HEK293 (cell line): ENCODE measurements around the gene KRT222.

ENCODE experiments used
- CTCF ChIA-PET: fragments of 350-600 bp; formaldehyde crosslinking; extraction: SDS; loops from one replicate; lab custom pipeline; 2021; ENCODE audit warnings: antibody characterized with exemption; lab: Yijun Ruan, JAX
- POLR2A ChIA-PET: fragments of 300-600 bp; formaldehyde crosslinking; extraction: SDS; loops from one replicate; lab custom pipeline; 2020; ENCODE audit warnings: antibody characterized with exemption, inconsistent platforms; lab: Yijun Ruan, JAX
- H3K27ac ChIP-seq: fragments of 200-500 bp; sonication (Bioruptor generic); 2 replicates; pipeline ENCODE4 v1.5.1; 2014; ENCODE audit warnings: low read depth, low read length, control low read depth, inconsistent platforms; ENCODE audit errors: extremely low read depth
- H3K36me3 ChIP-seq, 2 experiments: fragments of 200-500 bp in 1 of 2; sonication (Bioruptor generic) in 1 of 2; 1 replicate in 1 of 2; 2 replicates in 1 of 2; pipeline ENCODE4 v1.5.1; 2014 to 2017; ENCODE audit warnings: inconsistent platforms in 2 of 2, low read length in 2 of 2; ENCODE audit not compliant: control insufficient read depth in 2 of 2, insufficient read depth in 1 of 2
- H3K4me1 ChIP-seq: fragments of 200-500 bp; sonication (Bioruptor generic); 2 replicates; pipeline ENCODE4 v1.5.1; 2014; ENCODE audit warnings: mild to moderate bottlenecking, low read length, inconsistent platforms; ENCODE audit not compliant: control insufficient read depth, insufficient read depth
- H3K4me3 ChIP-seq: 2 replicates; pipeline ENCODE4 v1.5.1; 2011; ENCODE audit warnings: low read depth, mild to moderate bottlenecking, control low read depth, low read length, moderate library complexity
- H3K9me3 ChIP-seq: fragments of 200-500 bp; sonication (Bioruptor generic); 2 replicates; pipeline ENCODE4 v1.5.1; 2014; ENCODE audit warnings: low read depth, low read length, inconsistent platforms; ENCODE audit not compliant: control insufficient read depth, insufficient read depth
- KLF1 ChIP-seq: fragments of 450-650 bp; formaldehyde crosslinking; IDR thresholded peaks from 2 replicates; pipeline ENCODE4 v1.5.1; 2016; ENCODE audit warnings: missing biosample characterization, missing genetic modification characterization
- SP3 ChIP-seq: fragments of 450-650 bp; formaldehyde crosslinking; IDR thresholded peaks from 2 replicates; pipeline ENCODE4 v1.5.1; 2016; ENCODE audit warnings: missing biosample characterization, missing genetic modification characterization
- ZBTB17 ChIP-seq: fragments of 450-650 bp; formaldehyde crosslinking; IDR thresholded peaks from 2 replicates; pipeline ENCODE4 v1.5.1; 2016; ENCODE audit warnings: missing biosample characterization, missing genetic modification characterization
- ZFP69B ChIP-seq: fragments of 450-650 bp; formaldehyde crosslinking; IDR thresholded peaks from 2 replicates; pipeline ENCODE4 v1.5.1; 2016; ENCODE audit warnings: missing biosample characterization, missing genetic modification characterization
- ZNF10 ChIP-seq: fragments of 450-650 bp; formaldehyde crosslinking; IDR thresholded peaks from 2 replicates; pipeline ENCODE4 v1.5.1; 2017; ENCODE audit warnings: missing biosample characterization, missing genetic modification characterization
- ZNF2 ChIP-seq: fragments of 450-650 bp; formaldehyde crosslinking; IDR thresholded peaks from 2 replicates; pipeline ENCODE4 v1.5.1; 2016; ENCODE audit warnings: missing biosample characterization, missing genetic modification characterization
- ZNF335 ChIP-seq: fragments of 450-650 bp; formaldehyde crosslinking; conservative IDR thresholded peaks from 2 replicates; pipeline ENCODE4 v1.5.1; 2016; ENCODE audit warnings: missing biosample characterization, missing genetic modification characterization
- ZNF549 ChIP-seq: fragments of 450-650 bp; IDR thresholded peaks from 2 replicates; pipeline ENCODE4 v1.5.1; 2018; ENCODE audit warnings: missing biosample characterization, missing genetic modification characterization, mild to moderate bottlenecking, inconsistent platforms, moderate library complexity
- ZNF600 ChIP-seq: fragments of 450-650 bp; formaldehyde crosslinking; IDR thresholded peaks from 2 replicates; pipeline ENCODE4 v1.5.1; 2016; ENCODE audit warnings: missing biosample characterization, missing genetic modification characterization
- ZNF624 ChIP-seq: fragments of 450-650 bp; formaldehyde crosslinking; IDR thresholded peaks from 2 replicates; pipeline ENCODE4 v1.5.1; 2017; ENCODE audit warnings: missing biosample characterization, missing genetic modification characterization
- ZNF654 ChIP-seq: fragments of 450-650 bp; formaldehyde crosslinking; IDR thresholded peaks from 2 replicates; pipeline ENCODE4 v1.5.1; 2016; ENCODE audit warnings: low read depth, missing biosample characterization, missing genetic modification characterization
- ZNF660 ChIP-seq: fragments of 450-650 bp; IDR thresholded peaks from 2 replicates; pipeline ENCODE4 v1.5.1; 2018; ENCODE audit warnings: missing biosample characterization, mild to moderate bottlenecking, missing genetic modification characterization
- ZNF76 ChIP-seq: fragments of 450-650 bp; formaldehyde crosslinking; IDR thresholded peaks from 2 replicates; pipeline ENCODE4; 2016; ENCODE audit warnings: low read depth, missing biosample characterization, missing genetic modification characterization, borderline replicate concordance
- ZNF843 ChIP-seq: fragments of 450-650 bp; formaldehyde crosslinking; IDR thresholded peaks from 2 replicates; pipeline ENCODE4 v1.5.1; 2016; ENCODE audit warnings: missing biosample characterization, missing genetic modification characterization
- TF ChIP-seq, protein P1 (sequence below): fragments of 450-650 bp; formaldehyde crosslinking; conservative IDR thresholded peaks from 2 replicates; pipeline ENCODE4 v1.5.1; 2016; ENCODE audit warnings: low read depth, missing biosample characterization, missing genetic modification characterization
- TF ChIP-seq, protein P2 (sequence below): fragments of 450-650 bp; formaldehyde crosslinking; IDR thresholded peaks from 2 replicates; pipeline ENCODE4 v1.5.1; 2016; ENCODE audit warnings: missing biosample characterization, missing genetic modification characterization
- TF ChIP-seq, protein P3 (sequence below): fragments of 450-650 bp; formaldehyde crosslinking; IDR thresholded peaks from 2 replicates; pipeline ENCODE4 v1.5.1; 2016; ENCODE audit warnings: missing biosample characterization, missing genetic modification characterization
- TF ChIP-seq, protein P4 (sequence below): fragments of 450-650 bp; formaldehyde crosslinking; IDR thresholded peaks from 2 replicates; pipeline ENCODE4 v1.5.1; 2016; ENCODE audit warnings: missing biosample characterization, missing genetic modification characterization
- TF ChIP-seq, protein P5 (sequence below): fragments of 450-650 bp; formaldehyde crosslinking; IDR thresholded peaks from 2 replicates; pipeline ENCODE4 v1.5.1; 2016; ENCODE audit warnings: missing biosample characterization, missing genetic modification characterization
- TF ChIP-seq, protein P6 (sequence below): fragments of 450-650 bp; formaldehyde crosslinking; IDR thresholded peaks from 2 replicates; pipeline ENCODE4 v1.5.1; 2016; ENCODE audit warnings: missing biosample characterization, missing genetic modification characterization, borderline replicate concordance

The KRT222 gene

DNA sequence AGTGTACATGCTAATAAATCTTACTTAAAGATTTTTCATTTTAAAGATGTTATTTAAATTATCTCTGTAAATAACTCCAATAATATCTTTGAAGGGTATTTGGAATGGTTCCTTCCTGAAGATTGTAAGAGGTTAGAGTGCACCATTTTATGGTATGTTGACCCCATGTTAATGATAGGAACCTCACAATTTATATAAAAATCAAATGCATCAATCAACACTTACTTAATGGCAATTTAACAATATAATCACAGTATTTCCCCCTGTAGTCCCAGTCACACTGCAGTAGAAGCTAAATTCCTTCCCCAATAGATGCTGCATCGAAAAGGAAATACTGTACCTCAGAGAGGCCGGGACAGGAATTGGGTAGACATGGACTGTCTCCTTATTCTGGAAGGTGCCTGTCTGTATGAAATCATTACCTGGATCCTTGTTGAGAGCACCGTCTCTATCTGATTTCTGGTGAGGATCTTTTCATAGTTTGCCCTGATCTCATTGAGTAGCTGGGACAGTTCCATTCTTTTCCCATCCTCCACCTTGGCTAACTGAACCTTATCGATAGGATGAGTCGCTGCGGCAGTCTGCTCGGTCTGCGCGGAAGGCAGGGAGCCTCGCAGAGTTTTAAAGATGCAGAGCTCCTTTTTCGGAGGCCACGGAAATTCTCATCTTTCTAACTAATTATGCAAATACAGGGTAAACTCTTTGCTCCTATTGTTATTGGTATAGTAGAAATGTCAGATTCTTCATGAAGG lies at the start of gene KRT222:
TSS of gene KRT222 (minus strand) at position 596 of the 752 bp plus-strand sequence. CDS start at position 518, 78 bp downstream.
- Histone ChIP-seq H3K4me1 (no peaks in the 10 kb centered on the region), H3K36me3 (peaks cover 0 to under 1% of the 10 kb centered on the region in 2 experiments; a peak in 1 of 3 replicates)
- CTCF ChIA-PET = interaction anchor here (0.6 to 1.5 kb wide), 4 partner anchors 45 to 1001 kb away, joined by 3 to 7 read pairs (median 4); no protein-coding TSS in a partner anchor
- POLR2A ChIA-PET = no interaction called here
- TF ChIP-seq, protein P1, sequence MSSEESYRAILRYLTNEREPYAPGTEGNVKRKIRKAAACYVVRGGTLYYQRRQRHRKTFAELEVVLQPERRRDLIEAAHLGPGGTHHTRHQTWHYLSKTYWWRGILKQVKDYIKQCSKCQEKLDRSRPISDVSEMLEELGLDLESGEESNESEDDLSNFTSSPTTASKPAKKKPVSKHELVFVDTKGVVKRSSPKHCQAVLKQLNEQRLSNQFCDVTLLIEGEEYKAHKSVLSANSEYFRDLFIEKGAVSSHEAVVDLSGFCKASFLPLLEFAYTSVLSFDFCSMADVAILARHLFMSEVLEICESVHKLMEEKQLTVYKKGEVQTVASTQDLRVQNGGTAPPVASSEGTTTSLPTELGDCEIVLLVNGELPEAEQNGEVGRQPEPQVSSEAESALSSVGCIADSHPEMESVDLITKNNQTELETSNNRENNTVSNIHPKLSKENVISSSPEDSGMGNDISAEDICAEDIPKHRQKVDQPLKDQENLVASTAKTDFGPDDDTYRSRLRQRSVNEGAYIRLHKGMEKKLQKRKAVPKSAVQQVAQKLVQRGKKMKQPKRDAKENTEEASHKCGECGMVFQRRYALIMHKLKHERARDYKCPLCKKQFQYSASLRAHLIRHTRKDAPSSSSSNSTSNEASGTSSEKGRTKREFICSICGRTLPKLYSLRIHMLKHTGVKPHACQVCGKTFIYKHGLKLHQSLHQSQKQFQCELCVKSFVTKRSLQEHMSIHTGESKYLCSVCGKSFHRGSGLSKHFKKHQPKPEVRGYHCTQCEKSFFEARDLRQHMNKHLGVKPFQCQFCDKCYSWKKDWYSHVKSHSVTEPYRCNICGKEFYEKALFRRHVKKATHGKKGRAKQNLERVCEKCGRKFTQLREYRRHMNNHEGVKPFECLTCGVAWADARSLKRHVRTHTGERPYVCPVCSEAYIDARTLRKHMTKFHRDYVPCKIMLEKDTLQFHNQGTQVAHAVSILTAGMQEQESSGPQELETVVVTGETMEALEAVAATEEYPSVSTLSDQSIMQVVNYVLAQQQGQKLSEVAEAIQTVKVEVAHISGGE (tag by site-specific recombination) = no peak
- TF ChIP-seq SP3 (no peak), ZNF76 (tag by site-specific recombination) (no peak), ZNF549 (tag by site-specific recombination) (no peak), KLF1 (no peak), ZFP69B (no peak), ZNF600 (tag by site-specific recombination) (peak; percentile 74), ZNF654 (tag by site-specific recombination) (no peak), ZNF2 (tag by site-specific recombination) (no peak), ZNF843 (tag by site-specific recombination) (no peak), ZNF660 (tag by site-specific recombination) (no peak), ZNF10 (tag by site-specific recombination) (no peak), ZBTB17 (tag by site-specific recombination) (peak; percentile 90), ZNF335 (tag by site-specific recombination) (peak; percentile 33), ZNF624 (no peak)
- TF ChIP-seq, protein P2, sequence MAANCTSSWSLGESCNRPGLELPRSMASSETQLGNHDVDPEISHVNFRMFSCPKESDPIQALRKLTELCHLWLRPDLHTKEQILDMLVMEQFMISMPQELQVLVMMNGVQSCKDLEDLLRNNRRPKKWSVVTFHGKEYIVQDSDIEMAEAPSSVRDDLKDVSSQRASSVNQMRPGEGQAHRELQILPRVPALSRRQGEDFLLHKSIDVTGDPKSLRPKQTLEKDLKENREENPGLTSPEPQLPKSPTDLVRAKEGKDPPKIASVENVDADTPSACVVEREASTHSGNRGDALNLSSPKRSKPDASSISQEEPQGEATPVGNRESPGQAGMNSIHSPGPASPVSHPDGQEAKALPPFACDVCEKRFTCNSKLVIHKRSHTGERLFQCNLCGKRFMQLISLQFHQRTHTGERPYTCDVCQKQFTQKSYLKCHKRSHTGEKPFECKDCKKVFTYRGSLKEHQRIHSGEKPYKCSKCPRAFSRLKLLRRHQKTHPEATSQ (tag by site-specific recombination) = no peak
- TF ChIP-seq, protein P3, sequence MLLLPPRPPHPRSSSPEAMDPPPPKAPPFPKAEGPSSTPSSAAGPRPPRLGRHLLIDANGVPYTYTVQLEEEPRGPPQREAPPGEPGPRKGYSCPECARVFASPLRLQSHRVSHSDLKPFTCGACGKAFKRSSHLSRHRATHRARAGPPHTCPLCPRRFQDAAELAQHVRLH (tag by site-specific recombination) = no peak
- TF ChIP-seq, protein P4, sequence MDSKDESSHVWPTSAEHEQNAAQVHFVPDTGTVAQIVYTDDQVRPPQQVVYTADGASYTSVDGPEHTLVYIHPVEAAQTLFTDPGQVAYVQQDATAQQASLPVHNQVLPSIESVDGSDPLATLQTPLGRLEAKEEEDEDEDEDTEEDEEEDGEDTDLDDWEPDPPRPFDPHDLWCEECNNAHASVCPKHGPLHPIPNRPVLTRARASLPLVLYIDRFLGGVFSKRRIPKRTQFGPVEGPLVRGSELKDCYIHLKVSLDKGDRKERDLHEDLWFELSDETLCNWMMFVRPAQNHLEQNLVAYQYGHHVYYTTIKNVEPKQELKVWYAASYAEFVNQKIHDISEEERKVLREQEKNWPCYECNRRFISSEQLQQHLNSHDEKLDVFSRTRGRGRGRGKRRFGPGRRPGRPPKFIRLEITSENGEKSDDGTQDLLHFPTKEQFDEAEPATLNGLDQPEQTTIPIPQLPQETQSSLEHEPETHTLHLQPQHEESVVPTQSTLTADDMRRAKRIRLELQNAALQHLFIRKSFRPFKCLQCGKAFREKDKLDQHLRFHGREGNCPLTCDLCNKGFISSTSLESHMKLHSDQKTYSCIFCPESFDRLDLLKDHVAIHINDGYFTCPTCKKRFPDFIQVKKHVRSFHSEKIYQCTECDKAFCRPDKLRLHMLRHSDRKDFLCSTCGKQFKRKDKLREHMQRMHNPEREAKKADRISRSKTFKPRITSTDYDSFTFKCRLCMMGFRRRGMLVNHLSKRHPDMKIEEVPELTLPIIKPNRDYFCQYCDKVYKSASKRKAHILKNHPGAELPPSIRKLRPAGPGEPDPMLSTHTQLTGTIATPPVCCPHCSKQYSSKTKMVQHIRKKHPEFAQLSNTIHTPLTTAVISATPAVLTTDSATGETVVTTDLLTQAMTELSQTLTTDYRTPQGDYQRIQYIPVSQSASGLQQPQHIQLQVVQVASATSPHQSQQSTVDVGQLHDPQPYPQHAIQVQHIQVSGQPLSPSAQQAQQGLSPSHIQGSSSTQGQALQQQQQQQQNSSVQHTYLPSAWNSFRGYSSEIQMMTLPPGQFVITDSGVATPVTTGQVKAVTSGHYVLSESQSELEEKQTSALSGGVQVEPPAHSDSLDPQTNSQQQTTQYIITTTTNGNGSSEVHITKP (tag by site-specific recombination) = peak; percentile 83
- TF ChIP-seq, protein P5, sequence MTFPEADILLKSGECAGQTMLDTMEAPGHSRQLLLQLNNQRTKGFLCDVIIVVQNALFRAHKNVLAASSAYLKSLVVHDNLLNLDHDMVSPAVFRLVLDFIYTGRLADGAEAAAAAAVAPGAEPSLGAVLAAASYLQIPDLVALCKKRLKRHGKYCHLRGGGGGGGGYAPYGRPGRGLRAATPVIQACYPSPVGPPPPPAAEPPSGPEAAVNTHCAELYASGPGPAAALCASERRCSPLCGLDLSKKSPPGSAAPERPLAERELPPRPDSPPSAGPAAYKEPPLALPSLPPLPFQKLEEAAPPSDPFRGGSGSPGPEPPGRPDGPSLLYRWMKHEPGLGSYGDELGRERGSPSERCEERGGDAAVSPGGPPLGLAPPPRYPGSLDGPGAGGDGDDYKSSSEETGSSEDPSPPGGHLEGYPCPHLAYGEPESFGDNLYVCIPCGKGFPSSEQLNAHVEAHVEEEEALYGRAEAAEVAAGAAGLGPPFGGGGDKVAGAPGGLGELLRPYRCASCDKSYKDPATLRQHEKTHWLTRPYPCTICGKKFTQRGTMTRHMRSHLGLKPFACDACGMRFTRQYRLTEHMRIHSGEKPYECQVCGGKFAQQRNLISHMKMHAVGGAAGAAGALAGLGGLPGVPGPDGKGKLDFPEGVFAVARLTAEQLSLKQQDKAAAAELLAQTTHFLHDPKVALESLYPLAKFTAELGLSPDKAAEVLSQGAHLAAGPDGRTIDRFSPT (tag by site-specific recombination) = no peak
- TF ChIP-seq, protein P6, sequence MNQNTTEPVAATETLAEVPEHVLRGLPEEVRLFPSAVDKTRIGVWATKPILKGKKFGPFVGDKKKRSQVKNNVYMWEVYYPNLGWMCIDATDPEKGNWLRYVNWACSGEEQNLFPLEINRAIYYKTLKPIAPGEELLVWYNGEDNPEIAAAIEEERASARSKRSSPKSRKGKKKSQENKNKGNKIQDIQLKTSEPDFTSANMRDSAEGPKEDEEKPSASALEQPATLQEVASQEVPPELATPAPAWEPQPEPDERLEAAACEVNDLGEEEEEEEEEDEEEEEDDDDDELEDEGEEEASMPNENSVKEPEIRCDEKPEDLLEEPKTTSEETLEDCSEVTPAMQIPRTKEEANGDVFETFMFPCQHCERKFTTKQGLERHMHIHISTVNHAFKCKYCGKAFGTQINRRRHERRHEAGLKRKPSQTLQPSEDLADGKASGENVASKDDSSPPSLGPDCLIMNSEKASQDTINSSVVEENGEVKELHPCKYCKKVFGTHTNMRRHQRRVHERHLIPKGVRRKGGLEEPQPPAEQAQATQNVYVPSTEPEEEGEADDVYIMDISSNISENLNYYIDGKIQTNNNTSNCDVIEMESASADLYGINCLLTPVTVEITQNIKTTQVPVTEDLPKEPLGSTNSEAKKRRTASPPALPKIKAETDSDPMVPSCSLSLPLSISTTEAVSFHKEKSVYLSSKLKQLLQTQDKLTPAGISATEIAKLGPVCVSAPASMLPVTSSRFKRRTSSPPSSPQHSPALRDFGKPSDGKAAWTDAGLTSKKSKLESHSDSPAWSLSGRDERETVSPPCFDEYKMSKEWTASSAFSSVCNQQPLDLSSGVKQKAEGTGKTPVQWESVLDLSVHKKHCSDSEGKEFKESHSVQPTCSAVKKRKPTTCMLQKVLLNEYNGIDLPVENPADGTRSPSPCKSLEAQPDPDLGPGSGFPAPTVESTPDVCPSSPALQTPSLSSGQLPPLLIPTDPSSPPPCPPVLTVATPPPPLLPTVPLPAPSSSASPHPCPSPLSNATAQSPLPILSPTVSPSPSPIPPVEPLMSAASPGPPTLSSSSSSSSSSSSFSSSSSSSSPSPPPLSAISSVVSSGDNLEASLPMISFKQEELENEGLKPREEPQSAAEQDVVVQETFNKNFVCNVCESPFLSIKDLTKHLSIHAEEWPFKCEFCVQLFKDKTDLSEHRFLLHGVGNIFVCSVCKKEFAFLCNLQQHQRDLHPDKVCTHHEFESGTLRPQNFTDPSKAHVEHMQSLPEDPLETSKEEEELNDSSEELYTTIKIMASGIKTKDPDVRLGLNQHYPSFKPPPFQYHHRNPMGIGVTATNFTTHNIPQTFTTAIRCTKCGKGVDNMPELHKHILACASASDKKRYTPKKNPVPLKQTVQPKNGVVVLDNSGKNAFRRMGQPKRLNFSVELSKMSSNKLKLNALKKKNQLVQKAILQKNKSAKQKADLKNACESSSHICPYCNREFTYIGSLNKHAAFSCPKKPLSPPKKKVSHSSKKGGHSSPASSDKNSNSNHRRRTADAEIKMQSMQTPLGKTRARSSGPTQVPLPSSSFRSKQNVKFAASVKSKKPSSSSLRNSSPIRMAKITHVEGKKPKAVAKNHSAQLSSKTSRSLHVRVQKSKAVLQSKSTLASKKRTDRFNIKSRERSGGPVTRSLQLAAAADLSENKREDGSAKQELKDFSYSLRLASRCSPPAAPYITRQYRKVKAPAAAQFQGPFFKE (tag by site-specific recombination) = no peak
- TF ChIP-seq, all 188 proteins: peak for 4
- Histone ChIP-seq H3K4me3 (peak within 1 kb of the TSS; percentile 45), H3K9me3 (no peaks in the 10 kb centered on the region), H3K27ac (no peak within 1 kb of the TSS)
